Daoy (cell line): ENCODE data around the gene SAE1. TPM values are rescaled to one million over a fixed set of nuclear protein-coding genes. Genes with fewer than 3 reads are reported as not detected.
A peak's percentile ranks its signal among the peaks of the same experiment; 100 is the strongest.

Source experiments
- DNase-seq: peaks from one replicate; pipeline ENCODE4 v3.0.0-alpha.2; 2015; ENCODE audit warnings: low read depth
- total RNA-seq: library from RNA; depleted of rRNA; stranded (reverse); fragments of >200 nt; shearing (Covaris generic); gene quantifications from 2 replicates; pipeline ENCODE4 v1.2.3, GENCODE V29; 2014

Gene SAE1
- total RNA-seq, 1 experiment from 2014 or later = 289 TPM

DNA sequence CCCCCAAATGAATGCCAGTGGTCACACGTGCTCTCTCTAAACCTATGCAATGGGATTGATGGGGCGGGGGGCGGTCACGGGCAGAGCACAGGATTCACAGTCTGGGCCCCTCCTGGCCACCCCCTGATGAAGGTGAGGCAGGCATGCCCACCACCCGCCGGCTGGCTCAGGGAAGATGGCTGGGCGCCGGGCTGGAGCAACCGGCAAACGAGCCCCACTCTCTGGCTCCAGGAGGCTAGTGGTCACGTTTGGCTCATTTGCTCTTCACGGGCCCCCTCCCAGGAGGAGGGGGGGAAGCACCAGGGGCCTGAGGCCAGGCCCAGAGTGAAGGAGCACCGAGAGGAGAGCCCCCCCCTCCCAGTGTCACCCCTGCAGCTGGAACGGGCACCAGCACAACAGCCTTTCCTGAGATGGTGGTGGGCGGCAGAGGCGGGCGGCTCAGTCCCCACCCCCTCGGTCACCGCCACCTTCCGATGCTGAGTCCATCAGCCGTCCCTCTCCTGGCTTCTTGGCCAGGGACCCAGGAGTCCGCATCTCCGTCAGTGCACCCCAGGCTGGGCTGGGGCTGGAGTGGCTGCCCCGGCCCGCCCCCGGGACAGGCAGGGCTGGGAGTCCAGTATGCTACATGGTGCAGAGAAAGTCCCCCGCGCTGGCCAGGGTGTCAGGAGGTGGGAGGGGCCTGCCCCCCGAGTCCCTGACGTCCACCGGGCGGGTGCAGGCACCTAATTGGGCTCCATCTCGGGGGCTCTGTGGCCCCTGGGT, 90.6 kb downstream of the SAE1 start:
- no peak for DNase-seq

DNA sequence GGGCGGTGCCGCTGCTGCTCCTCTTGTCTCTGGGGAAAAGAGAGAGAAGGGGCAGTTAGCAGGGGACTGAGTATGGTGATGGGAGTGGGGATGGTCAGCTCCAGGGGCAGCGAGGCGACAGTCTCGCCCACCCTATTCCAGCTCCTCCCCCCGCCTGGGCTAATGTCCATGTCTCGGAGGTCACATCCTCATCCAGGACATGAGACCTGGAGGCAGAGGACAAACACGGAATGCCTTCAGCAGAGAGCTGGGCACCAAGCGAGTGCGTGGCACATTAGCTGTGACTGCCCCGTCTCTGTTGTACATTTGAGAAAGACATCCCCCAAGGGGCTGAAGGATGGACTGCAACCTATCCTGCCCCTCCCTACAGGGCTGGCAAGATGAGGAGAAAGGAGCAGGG, 91.3 kb downstream of the SAE1 start:
- DNase-seq = no peak

DNA sequence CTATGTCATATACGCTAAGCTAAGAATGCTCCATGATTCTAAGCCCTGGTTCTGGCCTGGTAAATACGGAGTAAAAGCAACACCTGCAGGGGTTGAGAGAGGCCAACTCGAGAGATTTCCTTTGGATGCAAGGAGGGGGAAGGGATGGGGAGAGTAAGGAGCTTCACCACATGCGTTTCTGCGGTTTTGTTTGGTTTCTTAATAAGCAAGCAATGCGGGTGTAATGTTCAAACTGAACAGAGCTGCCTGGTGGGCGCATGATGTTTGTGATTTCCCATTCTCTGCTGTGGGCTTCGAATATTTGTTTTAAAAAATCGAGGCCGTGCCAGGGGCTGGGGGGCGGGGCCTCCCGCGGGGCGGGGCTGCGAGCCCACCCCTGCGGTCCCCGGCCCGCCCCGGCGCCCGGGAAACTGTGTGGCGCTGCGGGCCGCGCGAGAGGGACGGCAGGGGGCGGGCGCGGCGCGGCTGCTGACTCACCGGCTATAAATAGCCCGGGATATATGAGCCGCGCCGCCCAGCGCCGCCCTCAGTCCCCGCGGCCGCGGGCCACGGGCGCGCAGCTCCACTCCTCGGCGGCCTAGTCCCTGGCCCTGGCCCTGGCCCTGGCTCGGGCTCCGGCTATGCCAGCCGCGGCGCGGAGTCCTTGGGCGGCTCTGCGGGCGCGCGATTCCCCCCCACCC, 95.3 kb downstream of the SAE1 start:
- DNase-seq = peak; percentile 91

DNA sequence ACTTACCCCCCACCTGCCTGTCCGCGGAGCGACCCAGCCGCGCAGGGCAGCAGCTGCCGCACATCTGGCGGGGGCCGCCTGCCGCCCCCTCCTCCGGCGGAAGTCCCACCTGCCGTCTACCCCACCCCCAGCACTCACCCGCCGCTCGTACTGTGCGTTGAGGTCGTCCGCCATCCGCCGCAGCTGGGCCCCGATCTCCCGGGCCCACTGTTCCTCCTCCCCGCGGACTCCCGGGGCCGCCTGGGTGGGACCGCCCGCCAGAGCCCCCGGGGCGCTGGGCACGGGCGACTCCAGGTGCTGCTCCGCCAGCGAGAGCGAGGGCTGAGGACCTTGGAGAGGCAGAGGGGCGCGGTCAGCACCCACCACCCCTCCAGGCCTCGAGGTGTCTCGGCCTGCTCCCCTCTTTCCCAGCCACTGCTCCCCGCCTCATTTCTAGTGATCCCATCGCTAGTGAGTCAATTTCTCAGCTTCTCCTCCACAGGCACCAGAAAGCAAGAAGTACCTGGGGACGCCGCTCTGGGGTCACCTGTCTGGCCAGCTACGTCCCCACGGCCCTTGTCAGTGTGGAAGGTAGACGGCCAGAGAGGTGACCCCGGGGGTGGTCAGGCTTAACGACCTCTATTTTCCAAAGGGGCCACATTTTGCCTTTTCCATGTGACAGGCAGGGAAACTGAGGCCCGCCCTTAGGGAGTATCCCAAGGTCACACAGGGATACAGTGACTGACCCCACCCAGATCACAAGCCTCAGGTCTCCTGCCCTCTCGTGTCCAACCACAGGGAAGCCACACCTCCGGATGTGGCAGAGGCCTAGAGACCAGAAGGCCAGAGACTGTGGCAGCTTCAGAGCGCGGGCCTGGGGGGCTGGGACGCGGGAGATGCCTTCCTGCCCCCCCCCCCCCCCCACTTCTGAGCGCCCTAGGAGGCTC, 96.1 kb downstream of the SAE1 start:
- peak; percentile 78 for DNase-seq

DNA sequence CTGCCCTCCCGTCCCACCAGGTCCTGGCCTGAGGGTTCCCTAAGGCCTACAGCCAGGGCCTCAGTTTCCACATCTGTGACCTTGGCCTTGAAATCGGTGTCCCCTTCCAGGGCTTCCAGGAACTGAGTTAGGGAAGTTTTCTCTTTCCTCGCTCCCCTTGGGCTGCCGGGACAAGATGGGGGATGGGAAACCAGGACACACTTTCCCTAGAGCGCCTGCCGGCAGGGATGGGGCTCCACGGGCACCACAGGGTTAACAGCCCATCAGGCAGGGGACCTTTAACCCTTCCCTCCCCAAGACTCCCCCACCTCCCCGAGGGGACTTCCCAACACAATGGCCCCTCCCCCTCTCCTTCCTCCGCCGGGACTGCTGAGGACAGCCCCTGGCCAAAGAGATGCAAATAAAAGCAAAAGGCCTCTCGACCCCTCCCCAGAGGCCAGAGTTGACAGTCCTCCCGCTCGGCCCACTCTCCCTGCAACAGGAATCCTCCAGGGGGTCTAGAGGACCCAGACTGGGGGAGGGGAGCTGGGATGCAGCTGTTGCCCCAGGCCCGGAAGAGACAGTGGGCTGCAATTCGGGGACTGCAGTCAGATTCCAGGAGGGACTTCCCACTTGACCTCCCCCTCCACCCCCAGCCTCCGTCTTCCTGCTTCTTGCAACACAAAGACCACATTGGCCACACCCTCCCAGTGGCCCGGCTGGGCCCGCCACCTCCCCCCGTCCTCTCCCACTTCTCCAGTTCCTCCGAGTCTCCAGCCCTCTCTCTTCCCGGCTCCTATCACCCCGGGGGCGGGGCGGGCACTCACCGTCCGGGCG, 96.9 kb downstream of the SAE1 start:
- DNase-seq = peak; percentile 94

DNA sequence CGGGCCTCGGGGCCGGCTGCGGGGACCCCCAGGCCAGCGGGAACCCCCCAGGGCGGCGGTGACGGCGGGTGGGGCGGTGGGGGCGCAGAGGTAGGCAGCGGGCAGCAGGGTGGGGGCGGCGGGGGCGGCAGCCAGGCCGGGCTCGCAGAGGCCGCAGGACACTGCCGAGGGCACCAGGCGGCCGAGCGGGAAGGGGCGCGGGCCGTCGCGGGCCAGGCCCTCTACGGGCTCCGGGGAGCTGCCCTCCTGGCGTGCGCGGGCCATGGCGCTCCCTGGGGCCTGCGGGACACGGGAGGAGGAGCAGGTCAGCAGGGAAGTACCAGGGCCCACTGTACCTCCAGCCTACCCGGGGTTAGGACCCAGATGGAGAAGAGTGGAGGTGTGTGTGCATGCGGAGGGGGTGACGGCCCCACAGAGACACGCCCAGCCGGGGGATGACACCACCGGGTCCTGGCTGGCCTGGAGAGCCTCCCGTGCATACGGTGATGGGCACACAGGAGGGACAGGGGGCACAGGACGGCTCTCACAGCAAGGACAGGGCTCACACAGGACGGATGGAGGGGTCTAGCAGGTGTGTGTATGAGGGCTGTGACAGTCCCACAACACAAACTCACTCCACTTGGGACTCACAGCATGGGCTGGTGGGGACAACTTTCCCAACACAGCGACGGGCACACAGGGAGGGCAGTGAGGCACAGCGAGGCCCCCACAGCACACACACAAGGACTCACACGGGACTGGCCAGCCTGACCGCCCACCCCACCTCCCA, 97.7 kb downstream of the SAE1 start:
- DNase-seq = peak; percentile 70

DNA sequence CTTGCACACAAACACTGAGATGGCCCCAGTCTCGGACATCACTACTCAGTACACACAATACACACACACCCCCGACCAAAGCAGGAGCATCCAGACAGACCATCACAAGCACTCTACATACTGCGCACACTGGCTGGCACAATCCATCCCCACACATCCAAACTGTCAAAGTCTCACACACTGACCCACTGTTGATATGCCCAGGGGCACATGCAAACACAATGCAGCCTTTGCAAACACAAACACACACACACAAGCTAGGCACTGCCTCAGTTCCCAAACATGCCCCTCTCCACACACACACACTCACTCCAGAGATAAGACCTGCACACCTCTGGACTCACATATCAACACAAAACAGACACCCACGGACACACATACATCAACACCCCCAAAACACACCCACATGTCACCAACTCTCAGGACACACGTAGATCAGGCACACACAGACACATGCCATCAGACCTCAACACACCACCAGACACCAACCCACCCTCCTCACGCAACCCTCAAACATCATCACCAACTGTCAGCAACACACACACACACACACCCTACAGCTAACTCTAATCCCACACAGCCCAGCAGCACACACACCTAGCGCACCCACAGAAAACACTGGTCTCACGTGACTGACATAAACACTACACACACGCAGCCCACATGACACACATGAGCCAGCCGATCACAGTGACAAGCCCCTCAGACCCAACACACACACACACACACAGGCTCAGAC, 98.5 kb downstream of the SAE1 start:
- peak; percentile 49 for DNase-seq

DNA sequence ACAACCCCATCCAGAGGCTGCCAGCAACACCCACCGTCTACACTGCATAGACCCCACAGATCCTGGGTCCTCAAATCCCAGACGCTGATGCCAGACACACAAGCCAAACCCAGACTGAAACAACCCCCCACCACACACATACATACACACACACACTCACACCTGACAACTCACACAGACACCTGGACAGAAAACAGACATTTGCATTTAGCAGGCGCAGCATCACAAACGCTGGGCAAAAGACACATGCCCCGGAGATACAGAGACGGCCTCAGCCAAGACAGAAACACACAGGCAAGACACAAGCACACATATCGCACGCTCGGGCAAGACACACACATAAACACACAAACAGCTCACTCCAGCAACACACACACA, 99.0 kb downstream of the SAE1 start:
- peak; percentile 39 for DNase-seq

DNA sequence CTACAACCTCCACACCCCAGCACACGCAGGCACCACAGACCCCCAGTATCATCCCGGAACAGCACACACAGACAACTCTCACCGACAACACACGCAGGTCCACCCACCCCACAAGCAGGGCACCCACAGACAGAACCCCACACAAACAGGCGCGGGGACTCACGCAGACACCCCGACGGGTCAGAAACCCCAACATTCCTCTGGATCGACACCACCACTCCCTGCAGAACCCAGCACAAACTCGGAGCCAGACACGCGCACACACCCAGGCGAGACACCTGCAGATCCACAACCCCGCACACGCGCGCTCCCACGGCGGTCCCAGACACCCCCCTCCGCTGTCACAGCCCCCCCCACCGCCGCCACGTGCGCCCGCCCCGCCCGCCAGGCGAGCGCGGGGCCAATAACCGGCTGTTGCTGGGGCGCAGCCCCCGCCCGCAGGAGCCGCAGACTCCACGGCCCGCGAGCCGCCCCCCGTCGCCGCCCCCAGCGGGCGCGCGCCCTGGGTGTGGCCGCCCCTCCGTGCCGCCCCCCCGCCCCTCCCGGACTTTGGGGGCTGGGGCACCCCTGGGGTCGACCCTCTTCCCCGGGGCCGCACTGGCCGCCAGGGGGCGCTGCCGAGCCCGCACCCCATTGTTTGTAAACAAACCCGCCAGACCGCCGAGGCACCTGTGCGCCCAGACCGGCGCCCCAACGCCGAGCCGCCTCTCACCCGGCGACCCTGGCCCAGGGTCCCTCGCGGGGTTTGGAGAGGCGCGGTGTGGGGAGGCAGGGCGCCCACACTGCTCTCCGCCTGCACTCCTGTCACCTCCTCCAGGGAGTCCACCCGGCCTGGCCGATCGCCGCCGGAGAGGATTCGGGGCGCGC, 99.7 kb downstream of the SAE1 start:
- DNase-seq = peak; percentile 50

DNA sequence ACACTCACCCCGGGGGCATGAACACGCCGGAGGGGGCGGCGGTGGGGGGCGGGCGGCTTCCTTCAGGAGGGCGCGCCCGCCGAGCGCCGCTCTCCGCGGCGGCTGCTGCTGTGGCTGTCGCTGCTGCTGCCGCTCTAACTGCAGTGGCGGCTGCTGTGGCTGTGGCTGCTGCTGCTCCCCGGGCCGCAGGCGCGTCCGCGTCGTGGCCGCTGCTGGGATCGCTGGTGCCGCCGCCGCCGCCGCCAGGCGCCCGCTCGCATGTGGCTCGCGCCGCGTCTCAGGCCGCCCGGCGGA, 100.2 kb downstream of the SAE1 start, which contains the start of gene BBC3:
BBC3 (minus strand) TSS at position 279 of the 294 bp plus-strand sequence. CDS start 2,768 bp downstream, outside the sequence.
- DNase-seq = no peak

DNA sequence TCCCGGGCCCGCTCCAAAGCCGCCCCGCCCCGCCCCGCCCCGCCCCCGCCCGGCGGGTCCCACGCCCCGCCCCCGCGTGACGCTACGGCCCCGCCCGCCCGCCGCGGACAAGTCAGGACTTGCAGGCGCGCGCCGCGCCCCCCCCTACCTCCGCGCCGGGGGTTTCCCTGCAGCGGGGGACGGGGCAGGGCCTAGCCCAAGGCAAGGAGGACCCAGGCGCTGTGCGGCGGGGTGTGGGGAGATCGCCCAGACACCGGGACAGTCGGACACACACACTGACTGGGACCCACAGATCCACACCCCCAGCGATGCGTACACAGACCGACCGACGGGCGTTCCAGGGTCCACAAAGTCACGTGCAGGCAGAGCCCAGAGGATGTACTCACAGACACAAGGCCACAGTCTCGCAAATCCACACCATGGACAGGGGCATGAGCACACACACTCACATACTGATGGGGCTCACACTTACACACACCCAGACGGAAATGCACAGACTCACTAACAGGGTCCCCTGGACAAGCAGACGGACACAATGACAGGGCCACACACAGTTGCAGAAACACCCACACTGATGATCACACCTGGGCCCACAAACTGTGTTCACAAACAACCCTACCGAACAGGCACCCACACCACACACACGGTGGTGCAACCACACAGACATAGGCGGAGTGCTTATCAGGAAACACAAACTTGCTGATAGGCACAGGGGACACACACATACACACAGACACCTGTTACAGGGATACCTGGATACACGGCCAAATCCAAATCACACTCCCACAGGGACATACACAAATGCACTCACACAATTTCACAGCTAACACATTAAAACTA, 100.8 kb downstream of the SAE1 start:
- peak; percentile 83 for DNase-seq

DNA sequence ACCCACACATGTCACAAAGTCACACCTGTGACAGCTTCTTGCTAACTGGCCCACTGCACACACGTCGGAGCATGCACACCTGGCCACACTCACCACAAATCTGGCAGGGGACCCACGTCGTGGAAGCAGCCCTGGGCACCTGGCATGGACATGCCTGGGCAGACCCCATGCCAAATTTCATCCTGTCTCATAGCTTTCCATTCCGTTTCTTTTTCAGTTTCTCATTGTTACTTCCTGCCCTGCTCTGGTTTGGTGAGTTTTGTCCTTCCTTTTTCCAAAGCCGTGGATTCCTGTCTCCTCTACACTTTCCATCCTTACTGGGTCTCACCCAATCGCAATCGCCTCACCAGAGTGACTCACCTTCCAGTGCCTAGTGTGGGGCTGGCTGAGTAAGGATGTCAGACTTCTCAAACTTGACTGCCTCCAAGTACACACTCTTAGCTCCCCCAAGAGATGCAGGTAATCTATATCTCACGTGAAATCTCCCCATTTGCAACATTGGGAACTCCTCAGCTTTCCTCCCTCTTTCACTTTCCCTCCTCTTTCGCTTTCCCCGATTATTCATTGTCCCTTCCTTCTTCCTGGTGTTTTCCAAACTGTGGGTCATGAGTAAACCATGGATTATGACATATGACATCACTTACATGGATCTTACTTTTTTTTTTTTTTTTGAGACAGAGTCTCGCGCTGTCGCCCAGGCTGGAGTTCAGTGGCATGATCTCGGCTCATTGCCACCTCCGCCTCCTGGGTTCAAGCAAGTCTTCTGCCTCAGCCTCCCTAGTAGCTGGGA, 102.0 kb downstream of the SAE1 start:
- DNase-seq = peak; percentile 80

DNA sequence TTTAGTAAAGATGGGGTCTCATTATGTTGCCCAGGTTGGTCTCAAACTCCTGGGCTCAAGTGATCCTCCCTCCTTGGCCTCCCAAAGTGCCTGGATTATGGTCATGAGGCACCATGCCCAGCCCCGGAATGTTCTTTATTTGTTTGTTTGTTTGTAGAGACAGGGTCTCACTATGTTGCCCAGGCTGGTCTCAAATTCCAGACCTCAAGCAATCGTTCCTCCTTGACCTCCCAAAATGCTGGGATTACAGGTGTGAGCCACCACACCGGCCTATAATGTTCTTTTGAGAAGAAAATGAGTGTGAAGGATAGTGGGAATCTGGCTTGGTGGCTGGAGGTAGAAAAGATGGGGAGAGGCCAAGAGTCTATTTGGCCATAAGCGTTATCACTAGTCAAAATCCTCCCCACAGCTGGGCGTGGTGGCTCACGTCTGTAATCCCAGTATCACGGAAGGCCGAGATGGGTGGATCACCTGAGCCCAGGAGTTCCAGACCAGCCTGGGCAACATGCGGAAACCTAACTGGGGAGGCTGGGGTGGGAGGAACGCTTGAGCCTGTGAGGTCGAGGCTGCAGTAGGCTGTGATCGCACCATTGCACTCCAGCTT, 105.5 kb downstream of the SAE1 start:
- no peak for DNase-seq

DNA sequence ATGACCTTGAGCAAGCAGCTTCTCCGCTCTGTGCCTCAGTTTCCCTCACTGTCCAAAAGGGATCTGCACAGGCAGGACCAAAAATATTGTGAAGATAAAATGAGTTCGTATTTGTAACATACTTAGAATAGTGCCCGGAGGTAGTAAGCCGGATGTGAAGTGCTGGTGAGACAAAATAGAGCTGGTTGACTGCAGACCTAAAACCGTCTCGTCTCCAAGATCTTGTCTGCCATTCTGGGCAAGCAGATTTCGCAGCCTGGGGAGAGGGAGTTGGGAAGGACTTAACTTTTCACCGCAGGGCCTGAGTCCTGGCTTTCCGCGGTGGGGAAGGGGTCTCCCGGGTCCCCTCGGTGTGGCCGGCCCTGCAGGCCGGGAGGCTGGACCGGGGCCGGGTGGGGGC, 108.5 kb downstream of the SAE1 start:
- DNase-seq = no peak

DNA sequence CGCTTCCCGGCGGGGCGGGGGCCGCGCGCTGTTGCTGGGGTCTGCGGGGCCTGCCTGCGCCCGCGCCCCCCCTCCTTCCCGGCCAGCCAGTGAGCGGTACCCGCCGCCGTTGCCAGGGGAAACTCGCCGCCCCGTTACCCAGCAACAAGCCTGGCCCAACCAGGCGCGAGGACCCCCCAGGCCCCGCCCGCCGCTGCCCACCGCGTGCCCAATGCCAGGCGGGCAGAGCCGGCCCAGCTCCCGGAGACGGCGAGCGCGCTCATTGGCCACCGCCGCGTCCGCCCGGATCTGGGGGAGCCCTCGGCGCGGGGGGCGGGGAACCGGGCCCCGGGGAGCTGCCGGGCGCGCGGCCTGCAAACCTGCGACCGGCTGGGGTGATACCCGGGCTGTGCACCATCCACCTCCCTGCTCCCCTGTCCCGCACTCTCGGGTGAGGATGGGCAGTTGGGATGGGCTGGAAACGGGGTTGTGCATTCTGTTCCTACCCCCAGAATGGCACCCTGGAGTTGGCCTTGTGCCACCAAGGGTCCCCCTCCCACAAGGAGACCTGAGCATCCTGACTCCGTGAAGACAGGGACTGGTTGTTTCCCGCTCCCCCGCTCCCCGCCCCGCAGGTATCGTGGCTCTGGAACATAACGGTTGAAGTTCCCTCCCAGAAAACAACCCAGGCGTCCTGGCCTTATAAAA, 109.1 kb downstream of the SAE1 start:
- DNase-seq = peak; percentile 78

DNA sequence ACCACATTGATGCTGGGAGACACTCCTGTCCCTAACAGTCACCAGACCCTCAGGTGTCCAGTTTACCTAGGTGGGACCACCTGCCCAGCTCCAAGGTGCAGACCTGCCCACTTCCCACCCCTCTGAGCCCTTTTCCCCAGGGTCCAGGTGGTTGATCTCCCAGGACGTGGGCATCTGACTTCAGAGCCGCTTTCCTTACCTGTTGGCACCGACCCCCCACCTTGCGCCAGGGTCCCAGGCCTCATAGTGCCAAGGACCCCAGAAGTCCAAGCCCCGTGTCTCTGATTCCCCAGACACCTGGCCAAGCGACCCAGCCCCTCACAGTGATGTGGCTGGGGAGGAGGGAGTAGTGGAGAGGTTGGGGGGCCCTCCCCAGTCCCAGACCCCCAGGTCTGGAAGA, 109.9 kb downstream of the SAE1 start:
- DNase-seq = no peak
